SU-DHL-6 (cell line): ENCODE measurements around the gene NR5A2.

Source experiments
- CTCF ChIP-seq: fragments of 200-600 bp; sonication (generic); IDR thresholded peaks from one replicate; pipeline ENCODE4 v1.5.1; 2017; ENCODE audit warnings: antibody characterized with exemption, mild to moderate bottlenecking, low read length, moderate library complexity; ENCODE audit not compliant: insufficient read depth, poor library complexity, severe bottlenecking
- EZH2phosphoT487 ChIP-seq: fragments of 200-600 bp; sonication (generic), shearing (Covaris generic); conservative IDR thresholded peaks from 2 replicates; pipeline ENCODE4 v1.6.1; 2018; ENCODE audit warnings: mild to moderate bottlenecking, antibody characterized with exemption, low read length, moderate library complexity, mixed read lengths

DNA sequence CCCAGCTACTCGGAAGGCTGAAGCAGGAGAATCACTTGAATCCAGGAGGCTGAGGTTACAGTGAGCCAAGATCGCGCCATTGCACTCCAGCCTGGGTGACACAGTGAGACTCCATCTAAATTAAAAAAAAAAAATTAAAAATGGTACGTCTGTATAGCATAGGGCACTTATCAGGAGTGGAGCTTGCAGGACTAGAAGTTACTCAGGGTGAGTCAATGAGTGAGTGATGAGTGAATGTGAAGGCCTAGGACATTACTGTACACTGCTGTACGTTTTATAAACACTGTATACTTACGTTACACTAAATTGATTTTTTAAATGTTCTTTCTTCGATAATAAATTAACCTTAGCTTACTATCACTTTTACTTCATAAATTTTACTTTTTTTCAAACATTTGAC, 183.6 kb downstream of the NR5A2 start:
- TF ChIP-seq CTCF (no peak), EZH2phosphoT487 (no peak)
